Upper lobe of left lung (tissue), 4 donors: Measurements from ENCODE around the gene TMPRSS9.

Source experiments
- EP300 ChIP-seq, 4 donors: sonication (generic); formaldehyde crosslinking; IDR thresholded peaks; one replicate each; pipeline ENCODE4 v1.5.1; 2017; ENCODE audit warnings: antibody characterized with exemption in 4 of 4, control low read depth in 2 of 4
- POLR2A ChIP-seq, 4 donors: fragments of 450-650 bp; IDR thresholded peaks; one replicate each; pipeline ENCODE4 v1.5.1; 2016 to 2017; ENCODE audit warnings: antibody characterized with exemption in 4 of 4, mild to moderate bottlenecking in 2 of 4
- POLR2AphosphoS5 ChIP-seq, 2 donors: sonication (generic); formaldehyde crosslinking; IDR thresholded peaks; one replicate each; pipeline ENCODE4 v1.5.1; 2017; ENCODE audit warnings: antibody characterized with exemption in 2 of 2
- TF ChIP-seq, protein P1 (sequence below), 6 experiments: fragments of 450-650 bp in 4 of 6; fragments of 200-600 bp in 2 of 6; sonication (generic) in 2 of 6; IDR thresholded peaks; one replicate each; pipeline ENCODE4 v1.5.1; 2016 to 2019; ENCODE audit warnings: antibody characterized with exemption in 6 of 6

DNA sequence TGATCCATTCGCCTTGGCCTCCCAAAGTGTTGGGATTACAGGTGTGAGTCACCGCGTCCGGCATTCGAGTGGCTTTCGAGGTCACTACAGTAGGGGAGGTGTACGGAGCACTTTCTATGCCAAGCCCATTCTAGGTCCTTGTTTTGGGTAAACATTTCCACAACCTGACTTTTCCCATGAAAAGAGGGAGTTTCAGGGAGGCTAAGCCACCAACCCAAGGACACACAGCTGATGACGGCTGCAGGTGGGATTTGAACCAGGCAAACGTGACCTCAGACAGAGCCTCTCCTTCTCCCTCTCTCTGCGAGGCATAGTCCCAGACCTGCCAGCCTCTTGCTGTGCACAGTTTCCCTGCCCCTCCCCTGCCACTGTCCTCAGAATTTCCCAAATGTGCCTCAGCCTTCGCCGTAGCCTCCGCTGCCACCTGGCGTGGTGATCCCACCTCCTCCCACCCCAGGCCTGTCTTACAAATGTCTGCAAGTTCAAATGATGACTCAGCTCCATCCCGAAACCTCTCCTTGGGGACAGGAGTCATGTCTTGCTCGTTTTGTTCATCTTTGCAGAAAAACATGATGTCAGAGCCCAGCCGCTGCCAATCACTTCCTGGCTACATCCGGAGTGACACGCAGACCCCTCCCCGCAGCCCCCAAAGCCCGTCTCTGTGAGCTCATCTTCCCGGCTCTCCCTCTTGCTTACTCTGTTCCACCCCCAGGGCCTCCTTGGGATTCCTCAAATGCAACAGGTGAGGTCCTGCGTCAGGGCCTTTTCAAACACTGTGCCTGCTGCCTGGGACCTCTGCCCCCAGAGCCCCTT, 109.2 kb downstream of the TMPRSS9 start:
- TF ChIP-seq, protein P1, sequence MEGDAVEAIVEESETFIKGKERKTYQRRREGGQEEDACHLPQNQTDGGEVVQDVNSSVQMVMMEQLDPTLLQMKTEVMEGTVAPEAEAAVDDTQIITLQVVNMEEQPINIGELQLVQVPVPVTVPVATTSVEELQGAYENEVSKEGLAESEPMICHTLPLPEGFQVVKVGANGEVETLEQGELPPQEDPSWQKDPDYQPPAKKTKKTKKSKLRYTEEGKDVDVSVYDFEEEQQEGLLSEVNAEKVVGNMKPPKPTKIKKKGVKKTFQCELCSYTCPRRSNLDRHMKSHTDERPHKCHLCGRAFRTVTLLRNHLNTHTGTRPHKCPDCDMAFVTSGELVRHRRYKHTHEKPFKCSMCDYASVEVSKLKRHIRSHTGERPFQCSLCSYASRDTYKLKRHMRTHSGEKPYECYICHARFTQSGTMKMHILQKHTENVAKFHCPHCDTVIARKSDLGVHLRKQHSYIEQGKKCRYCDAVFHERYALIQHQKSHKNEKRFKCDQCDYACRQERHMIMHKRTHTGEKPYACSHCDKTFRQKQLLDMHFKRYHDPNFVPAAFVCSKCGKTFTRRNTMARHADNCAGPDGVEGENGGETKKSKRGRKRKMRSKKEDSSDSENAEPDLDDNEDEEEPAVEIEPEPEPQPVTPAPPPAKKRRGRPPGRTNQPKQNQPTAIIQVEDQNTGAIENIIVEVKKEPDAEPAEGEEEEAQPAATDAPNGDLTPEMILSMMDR (IDR thresholded peaks at IDR 0.05): no peak
- TF ChIP-seq EP300 (IDR thresholded peaks at IDR 0.05): no peak
- no peak for TF ChIP-seq POLR2A (IDR thresholded peaks at IDR 0.05)
- no peak for TF ChIP-seq POLR2AphosphoS5 (IDR thresholded peaks at IDR 0.05)
